ENCODE data around the gene COBL.
"Not testable (repeated sequence)": the region's sequence is repeated elsewhere in the genome, so short reads cannot be mapped to it uniquely, and the experiment has no call there.

Gene COBL

DNA sequence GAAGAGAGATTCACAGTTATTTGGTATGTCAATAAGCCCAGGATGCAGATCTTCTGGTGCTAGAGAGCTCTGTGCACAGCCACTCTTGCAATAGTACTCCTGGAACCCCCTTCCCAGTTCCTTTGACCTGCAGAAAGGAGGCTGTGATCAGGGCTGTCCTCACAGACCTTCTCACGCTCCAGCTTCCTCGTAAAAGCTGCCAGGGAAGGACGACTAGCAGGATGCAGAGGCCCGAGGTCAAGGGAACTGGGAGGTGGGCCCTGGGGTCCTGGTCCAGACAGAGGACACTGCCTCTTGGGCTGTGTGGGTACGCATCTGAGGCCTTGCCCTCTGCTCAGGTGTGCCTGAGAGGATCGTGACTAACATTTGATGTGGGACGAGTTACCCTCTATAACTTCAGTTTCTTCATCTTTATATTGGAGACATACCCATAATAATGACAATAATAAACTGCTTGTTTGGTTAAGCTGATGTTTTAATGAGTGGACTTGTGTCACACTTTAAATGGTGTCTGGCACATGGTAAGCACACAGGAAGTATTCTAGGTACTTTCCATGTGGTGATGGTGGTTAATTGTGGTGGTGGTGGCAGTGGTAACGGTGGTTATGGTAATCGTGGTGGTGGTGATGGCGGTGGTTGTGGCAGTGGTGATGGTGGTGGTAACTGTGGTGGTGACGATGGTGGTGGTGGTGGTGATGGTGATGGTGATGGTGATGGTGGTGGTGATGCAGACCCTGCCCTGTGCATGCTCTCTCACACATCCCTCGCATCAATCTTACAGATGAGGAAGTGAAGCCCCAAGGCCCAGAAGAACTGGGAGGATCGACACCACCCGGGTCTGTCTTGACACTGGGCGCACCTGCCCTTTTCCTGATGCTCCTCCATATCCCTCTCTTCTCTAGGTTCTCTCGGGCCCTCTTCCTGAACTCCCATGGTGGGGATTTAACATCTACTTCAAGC, 298.8 kb downstream of the COBL start:
- no peak for DNase-seq

DNA sequence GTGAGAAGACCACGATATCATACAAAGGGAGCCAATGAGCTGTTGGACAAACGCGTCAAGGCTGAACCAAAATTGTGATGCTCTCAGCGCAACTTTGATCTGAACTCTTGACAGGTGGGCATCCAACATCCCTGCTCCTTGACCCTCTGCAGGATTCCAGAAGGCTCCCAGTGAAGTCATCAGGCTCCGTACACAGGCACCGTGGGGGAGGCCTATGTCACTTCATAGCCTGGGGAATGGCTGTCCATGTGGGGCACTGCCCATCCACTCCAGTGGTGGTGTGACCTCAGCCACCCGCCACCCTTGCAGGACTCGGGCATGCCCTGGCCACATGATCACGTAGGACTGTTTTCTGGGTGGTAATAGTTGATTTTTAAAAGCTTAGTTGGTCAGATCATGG, 300.1 kb downstream of the COBL start:
- DNase-seq: no peak

DNA sequence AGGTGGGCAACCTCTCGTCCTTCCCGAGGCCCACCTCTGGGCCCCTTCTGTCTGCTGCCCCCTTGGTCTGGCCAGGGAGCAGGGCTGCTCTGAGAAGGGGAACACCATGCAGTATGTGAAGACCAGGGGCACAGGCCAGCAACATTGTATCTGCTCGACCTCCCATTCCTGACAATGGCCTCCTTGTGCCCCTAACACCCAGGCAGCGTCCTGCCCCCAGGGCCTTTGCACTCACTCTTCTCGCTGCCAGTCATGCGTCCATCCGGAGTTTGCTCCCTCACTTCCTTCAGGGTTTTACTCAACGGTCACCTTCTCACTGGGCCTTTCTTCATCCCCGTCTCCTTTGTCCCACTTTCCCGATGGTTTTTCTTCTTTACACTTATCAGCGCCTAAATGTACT, 301.0 kb downstream of the COBL start:
- no peak for DNase-seq

DNA sequence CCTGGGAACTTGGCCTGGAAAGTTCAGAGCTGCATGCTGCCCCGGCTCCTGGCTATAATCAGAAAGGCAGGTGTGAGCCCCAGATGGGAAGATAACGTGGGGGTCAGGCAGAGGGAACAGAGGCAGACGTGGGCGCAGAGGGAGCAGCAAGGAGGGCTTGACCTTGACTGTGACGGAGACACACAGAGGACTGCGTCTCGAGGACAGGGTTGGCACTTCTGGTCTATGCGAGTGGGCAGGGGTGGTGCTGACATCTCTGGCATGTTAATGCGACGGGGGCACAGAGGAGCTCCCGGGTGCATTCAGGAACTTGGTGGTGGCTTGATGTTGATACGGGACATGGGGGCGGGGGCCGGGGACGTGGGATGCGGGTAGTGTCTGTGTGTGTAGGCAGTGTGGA, 301.8 kb downstream of the COBL start:
- DNase-seq: no peak

GRCh38 chr7:51013861-51014511, 302.6 kb downstream of the COBL start:
- DNase-seq: no peak

DNA sequence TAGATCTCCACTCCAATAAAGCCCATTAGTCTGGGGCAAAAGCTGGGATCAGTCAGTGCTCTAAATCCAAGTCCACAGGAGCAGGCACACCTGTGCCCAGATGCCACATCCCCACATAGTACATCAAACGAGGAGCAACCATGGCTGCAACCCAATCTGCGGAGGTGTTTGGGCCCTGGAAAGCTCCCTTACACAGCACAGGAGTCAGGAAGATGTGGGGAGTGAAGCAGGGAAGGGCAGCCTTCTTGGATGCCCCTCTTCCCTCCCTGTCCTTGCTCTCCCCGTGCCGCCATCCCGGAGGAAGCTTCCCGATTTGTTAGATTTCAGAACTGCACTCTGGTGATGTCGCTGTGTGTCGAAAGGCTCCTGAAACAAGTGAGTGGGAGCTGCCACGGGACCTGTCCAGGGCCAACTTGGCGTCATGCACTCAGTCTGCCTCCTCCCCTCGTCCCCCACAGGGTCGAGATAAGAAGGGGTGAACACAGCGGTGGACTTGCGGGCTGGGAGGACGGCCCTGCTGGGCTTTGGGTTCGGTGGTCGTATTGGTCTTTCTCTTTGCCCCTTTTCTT, 303.3 kb downstream of the COBL start:
- no peak for DNase-seq

DNA sequence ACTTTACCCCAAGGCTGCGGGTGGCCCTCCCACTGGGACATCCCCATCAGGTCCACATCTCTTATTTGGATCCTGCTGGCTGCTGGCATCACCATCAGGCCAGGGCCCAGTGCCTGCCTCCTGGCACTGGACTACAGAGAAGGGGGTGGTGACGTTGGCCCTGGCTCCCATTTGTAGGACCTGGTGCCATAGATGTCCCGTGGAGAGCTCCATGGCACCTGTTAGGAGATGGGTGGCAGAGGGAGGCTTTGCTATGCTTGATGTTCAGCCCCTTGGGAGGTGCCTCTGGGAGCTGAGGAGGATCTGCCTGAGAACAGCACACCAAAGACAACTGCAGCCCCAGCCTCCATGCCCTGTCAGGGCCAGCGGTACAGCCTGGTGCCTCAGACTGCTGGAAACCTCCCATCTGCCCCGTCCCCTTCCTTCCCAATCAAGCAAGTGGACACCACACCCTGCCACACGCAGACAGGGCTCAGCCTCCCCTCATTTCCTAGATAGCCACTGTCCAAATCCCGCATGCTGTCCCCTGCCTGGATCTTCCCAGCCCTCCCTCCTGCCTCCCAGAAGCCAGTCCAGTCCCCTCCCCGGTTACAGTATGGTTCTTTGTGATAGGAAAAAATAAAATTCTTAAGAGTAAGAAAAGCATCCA, 303.9 kb downstream of the COBL start:
- DNase-seq: no peak

DNA sequence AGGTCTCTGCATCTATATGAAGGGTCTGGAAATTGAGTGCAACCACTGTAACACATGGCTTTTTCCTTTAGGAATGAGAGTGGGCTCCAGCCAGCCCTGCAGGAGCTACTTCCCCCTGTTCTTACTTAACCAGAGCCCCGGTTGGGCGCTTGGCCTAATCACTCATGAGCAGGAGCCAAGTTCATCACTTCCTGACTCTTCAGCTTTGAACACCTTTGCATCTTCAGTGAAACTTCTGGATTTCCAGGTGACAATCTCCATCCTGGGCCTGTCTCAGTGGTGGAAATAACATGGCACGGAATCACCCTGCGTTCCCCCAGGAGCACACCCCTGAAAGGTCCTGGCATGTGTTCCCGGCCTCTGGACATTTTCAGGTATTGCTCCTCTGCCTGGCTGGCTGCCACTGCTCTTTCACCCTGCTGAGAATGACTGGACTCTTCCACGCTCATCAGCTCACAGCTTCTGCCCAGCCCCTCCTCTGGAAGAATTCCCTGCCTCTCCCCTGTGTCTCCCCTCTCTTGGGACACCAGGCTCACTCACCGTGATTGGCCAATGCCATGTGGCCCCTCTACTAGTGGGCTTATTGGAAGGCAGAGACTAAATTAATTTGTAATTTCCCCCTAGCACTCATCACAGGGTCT, 304.8 kb downstream of the COBL start:
- DNase-seq: no peak

GRCh38 chr7:51010534-51010933, 306.1 kb downstream of the COBL start:
- DNase-seq: no peak

- DNase-seq: no peak
Measured at GRCh38 chr7:51009716-51010496, 306.7 kb downstream of the COBL start.

GRCh38 chr7:51007551-51008505, 308.8 kb downstream of the COBL start:
- DNase-seq: no peak

GRCh38 chr7:51006483-51007235, 309.9 kb downstream of the COBL start:
- no peak for DNase-seq

DNA sequence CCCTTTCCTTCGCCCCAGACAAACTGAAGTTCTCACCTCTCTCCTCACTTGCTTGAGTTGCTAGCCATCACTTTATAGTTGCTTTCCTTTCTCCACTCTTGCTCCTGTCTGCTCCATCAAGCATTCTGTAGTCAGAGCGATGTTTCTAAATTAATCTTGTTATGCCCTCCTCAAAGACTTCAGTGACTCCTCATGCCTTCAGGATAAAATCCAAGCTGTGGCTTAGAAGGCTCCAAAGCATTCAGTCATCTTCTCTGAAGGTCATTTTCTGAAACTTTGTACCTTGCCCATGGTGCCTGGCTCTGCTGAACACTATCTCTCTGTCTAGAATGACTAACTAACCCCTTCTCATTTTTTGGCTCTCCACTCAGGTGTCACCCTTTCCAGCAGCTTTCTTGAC, 311.5 kb downstream of the COBL start:
- no peak for DNase-seq

DNA sequence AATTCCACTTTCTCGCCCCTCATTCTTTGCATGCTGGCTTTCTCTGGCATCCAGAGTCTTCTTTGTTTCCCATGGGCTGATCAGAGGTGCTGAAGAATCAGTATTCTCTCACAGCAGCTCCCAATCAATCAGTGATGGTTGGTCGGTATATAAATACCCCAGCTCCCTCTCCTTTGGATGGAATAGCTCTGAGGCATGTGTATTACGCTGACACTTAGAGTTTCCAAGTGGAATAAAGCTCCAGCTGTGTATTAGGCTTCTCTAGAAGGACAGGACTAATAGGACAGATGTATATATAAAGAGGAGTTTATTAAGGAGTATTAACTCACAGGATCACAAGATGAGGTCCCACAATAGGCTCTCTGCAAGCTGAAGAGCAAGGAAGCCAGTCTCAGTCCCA, 315.7 kb downstream of the COBL start:
- DNase-seq: no peak

GRCh38 chr7:50994753-50995319, 321.8 kb downstream of the COBL start:
- no peak for DNase-seq

DNA sequence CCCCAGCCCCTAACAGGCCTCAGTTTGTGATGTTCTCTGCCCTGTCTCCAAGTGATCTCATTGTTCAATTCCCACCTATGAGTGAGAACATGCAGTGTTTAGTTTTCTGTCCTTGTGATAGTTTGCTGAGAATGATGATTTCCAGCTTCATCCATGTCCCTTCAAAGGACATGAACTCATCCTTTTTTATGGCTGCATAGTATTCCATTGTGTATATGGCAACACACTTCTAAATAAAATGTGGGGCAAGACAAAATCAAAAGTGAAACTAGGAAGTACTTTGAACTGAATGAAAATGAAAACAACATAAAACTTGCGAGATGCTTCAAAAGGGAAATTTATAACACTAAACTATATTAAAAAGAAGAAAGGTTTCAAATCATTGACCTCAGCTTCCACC, 326.4 kb downstream of the COBL start:
- DNase-seq: not testable (repeated sequence)

DNA sequence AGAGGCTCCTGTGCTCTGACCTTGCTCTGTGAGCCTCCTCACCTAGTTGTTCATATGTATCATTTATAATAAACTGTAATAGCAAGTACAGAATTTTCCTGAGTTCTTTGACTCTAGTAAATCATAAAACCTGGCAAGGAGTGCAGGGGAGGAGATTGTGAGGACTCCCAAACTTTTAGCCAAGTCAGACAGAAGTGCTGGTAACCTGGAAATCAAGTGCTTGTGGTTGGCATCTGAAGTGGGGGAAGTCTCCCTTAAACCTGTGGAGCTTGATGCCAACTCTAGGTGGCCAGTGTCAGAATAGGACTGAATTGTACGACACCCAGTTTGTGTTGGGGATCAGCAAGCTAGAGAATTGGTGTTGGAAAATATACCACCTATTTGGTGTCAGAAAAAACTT, 327.6 kb downstream of the COBL start:
- no peak for DNase-seq

DNA sequence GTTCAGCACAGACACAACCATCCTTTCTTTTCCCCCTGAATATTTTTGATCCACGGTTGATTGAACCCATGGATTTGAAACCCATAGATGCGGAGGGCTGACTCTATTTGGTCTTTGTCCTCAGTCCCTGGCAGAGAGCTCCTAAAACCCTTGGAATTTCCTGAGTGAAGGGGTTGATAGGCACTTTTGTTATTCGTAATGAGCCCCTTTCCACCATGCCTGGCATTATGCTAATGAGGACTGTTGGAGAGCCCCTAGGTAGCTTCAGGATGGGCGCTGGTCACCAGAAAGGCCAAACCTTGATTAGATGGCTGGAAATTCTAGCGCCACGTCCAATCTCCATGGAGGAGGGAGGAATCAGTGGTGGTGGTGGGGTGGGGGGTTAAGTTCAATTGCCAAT, 328.1 kb downstream of the COBL start:
- DNase-seq: no peak

DNA sequence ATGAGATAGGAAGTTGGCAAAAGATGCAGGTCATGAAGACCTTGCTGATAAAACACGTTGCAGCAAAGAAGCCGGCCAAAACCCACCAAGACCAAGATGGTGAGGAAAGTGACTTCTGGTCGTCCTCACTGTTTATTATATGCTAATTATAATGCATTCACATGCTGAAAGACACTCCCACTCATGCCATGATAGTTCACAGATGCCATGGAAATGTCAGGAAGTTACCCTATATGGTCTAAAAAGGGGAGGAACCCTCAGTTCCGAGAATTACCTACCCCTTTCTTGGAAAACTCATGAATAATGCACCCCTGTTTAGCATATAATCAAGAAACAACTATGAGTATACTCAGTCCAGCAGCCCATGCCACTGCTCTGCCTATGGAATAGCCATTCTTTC, 331.5 kb downstream of the COBL start:
- no peak for DNase-seq

DNA sequence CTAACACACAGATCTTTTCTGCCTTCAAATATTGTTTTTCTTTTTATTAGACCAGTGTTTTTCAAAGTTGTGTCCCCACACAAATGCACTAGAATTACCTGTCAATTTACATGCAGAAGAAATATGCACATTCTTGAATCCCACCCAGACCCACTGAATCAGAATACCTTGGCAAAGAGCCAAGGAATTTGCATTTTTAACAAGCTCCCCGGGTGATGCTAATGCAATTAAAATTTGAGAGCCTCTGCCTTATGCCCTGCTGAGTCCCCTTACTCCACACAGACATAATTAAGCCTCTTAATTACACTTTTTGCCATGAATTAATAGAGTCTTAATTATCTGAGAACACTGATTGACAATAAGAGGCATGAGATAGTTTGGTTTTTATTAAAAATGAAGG, 332.8 kb downstream of the COBL start:
- DNase-seq: no peak
